Upper lobe of left lung (tissue), 4 donors: ENCODE data around the gene HS3ST5.

Experiments used
- CTCF ChIP-seq, 6 experiments: fragments of 450-650 bp in 4 of 6; fragments of 200-600 bp in 2 of 6; sonication (generic) in 2 of 6; IDR thresholded peaks; one replicate each; pipeline ENCODE4 v1.5.1; 2016 to 2019; ENCODE audit warnings: antibody characterized with exemption in 6 of 6
- EP300 ChIP-seq, 4 donors: sonication (generic); formaldehyde crosslinking; IDR thresholded peaks; one replicate each; pipeline ENCODE4 v1.5.1; 2017; ENCODE audit warnings: antibody characterized with exemption in 4 of 4, control low read depth in 2 of 4
- POLR2AphosphoS5 ChIP-seq, 2 donors: sonication (generic); formaldehyde crosslinking; IDR thresholded peaks; one replicate each; pipeline ENCODE4 v1.5.1; 2017; ENCODE audit warnings: antibody characterized with exemption in 2 of 2

- no peak for TF ChIP-seq CTCF (IDR thresholded peaks at IDR 0.05)
- no peak for TF ChIP-seq POLR2AphosphoS5 (IDR thresholded peaks at IDR 0.05)
- no peak for TF ChIP-seq EP300 (IDR thresholded peaks at IDR 0.05)
Measured at GRCh38 chr6:114101255-114101654, 241.6 kb downstream of the HS3ST5 start.
